Measurements from ENCODE around the gene FES. TPM values are rescaled to one million over a fixed set of nuclear protein-coding genes. Genes with fewer than 3 reads are reported as not detected.
A peak's percentile ranks its signal among the peaks of the same experiment; 100 is the strongest.

Gene FES
- total and polyA plus RNA-seq, 10 of the 15 experiments (the other 5 are each of a cell fraction or from before 2014, with no cell fraction given), result 0.07 to 23.9 (median 9.9) TPM

DNA sequence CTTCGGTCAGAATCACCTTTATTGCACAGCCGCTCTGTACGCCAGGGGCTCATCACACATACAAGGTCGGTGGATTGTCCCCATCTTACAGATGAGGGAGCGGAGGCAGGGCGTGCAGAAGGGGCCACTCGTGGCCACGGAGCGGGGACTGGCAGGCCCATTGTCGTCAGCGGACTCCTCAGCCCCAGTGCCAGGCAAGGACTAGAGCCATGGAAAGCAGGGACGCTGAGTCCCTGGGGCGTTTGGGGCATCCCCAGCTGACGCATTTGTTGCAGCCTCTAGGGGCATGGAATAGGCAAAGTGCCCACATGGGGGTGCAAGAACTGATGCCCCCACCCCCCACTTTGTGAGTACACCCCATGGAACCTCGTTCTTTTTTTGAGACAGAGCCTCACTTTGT, 45.8 kb upstream of the FES start:
- Histone ChIP-seq H3K4me1 (ENCODE audit: control insufficient read depth, insufficient read depth, low read length) (peaks cover 22% of the 10 kb centered on the region), H2AFZ (ENCODE audit: control insufficient read depth, low read depth, low read length) (no peak overlapping the region), H3K4me2 (ENCODE audit: control insufficient read depth, insufficient read depth) (0 out of 2 replicates have a peak overlapping the region, but pooled peaks have one; percentile 1), H4K20me1 (ENCODE audit: control insufficient read depth, insufficient read depth) (no peaks in the 10 kb centered on the region), H3K9me3 (replicated peaks; ENCODE audit: control insufficient read depth, insufficient read depth, low read length) (no peaks in the 10 kb centered on the region), H3K27me3 (replicated peaks in 1 of 2; ENCODE audit: control insufficient read depth in 2 of 2, insufficient read depth in 2 of 2, low read length in 1 of 2) (no peaks in the 10 kb centered on the region), H3K79me2 (ENCODE audit: control insufficient read depth, insufficient read depth, low read length) (no peaks in the 10 kb centered on the region), H3K4me3 (no peak overlapping the region), H3K36me3 (ENCODE audit: control insufficient read depth in 2 of 2, insufficient read depth in 2 of 2, low read length in 1 of 2) (no peaks in the 10 kb centered on the region), H3K9ac (ENCODE audit: control insufficient read depth, insufficient read depth, low read length) (no peak overlapping the region), H3K27ac (ENCODE audit: control insufficient read depth, insufficient read depth) (no peak overlapping the region)
- CTCF ChIA-PET, result interaction anchor here (1.1 kb wide), 1 partner anchor 95 kb away, joined by 3 read pairs; no protein-coding TSS in a partner anchor
- no peak for DNase-seq (ENCODE audit: low read depth, low spot score)
- POLR2A ChIA-PET, result interaction anchor here (1.6 kb wide), 1 partner anchor 35 kb away, joined by 4 read pairs; no protein-coding TSS in a partner anchor
- intact Hi-C loops (cut with micrococcal nuclease; ENCODE audit: unreplicated experiment), result no loop called here
- WGBS (ENCODE audit: insufficient coverage, insufficient replicate concordance, low lambda C conversion rate, missing lambda C conversion rate), result 10% methylated on average over 13 of the region's 15 CpGs
- SMC1A ChIA-PET (ENCODE audit: uncharacterized antibody, unreplicated experiment), result interaction anchor here (0.8 to 2.8 kb wide), 8 partner anchors 9 to 50 kb away, joined by 3 to 19 read pairs (median 4); no protein-coding TSS in a partner anchor
- ATAC-seq, result peak; percentile 7
- FAIRE-seq, result no peak
- no TSS peak for BruUV-seq (replicated peaks)
- RAD21 ChIA-PET (ENCODE audit: unreplicated experiment), result interaction anchor here (1.2 to 2.4 kb wide), 2 partner anchors 13 to 49 kb away, joined by 4 to 19 read pairs; no protein-coding TSS in a partner anchor
- in situ Hi-C loops (cut with MboI), result no loop called here
- TF ChIP-seq ZBTB4 (CRISPR knock-in tag; IDR thresholded peaks at IDR 0.05), result no peak
- no peak for TF ChIP-seq EED (IDR thresholded peaks at IDR 0.05; ENCODE audit: low read depth)
- TF ChIP-seq ZBTB33 (IDR thresholded peaks at IDR 0.05), result no peak
- no peak for TF ChIP-seq TARDBP (IDR thresholded peaks at IDR 0.05; ENCODE audit: borderline replicate concordance)
- TF ChIP-seq, protein P1, sequence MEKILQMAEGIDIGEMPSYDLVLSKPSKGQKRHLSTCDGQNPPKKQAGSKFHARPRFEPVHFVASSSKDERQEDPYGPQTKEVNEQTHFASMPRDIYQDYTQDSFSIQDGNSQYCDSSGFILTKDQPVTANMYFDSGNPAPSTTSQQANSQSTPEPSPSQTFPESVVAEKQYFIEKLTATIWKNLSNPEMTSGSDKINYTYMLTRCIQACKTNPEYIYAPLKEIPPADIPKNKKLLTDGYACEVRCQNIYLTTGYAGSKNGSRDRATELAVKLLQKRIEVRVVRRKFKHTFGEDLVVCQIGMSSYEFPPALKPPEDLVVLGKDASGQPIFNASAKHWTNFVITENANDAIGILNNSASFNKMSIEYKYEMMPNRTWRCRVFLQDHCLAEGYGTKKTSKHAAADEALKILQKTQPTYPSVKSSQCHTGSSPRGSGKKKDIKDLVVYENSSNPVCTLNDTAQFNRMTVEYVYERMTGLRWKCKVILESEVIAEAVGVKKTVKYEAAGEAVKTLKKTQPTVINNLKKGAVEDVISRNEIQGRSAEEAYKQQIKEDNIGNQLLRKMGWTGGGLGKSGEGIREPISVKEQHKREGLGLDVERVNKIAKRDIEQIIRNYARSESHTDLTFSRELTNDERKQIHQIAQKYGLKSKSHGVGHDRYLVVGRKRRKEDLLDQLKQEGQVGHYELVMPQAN (conservative IDR thresholded peaks at IDR 0.05), result no peak
- no peak for TF ChIP-seq FOXM1 (IDR thresholded peaks at IDR 0.05; ENCODE audit: low read depth, low read length)
- no peak for TF ChIP-seq HDGF (IDR thresholded peaks at IDR 0.05)
- no peak for TF ChIP-seq POLR2AphosphoS5 (IDR thresholded peaks at IDR 0.05; ENCODE audit: low read length)
- TF ChIP-seq ATF7 (IDR thresholded peaks at IDR 0.05; ENCODE audit: low read depth), result no peak
- no peak for TF ChIP-seq USF2 (IDR thresholded peaks at IDR 0.05; ENCODE audit: borderline replicate concordance, low read depth, low read length)
- no peak for TF ChIP-seq HDAC2 (IDR thresholded peaks at IDR 0.05)
- no peak for TF ChIP-seq KLF5 (IDR thresholded peaks at IDR 0.05; ENCODE audit: partially characterized antibody)
- TF ChIP-seq POU2F2 (IDR thresholded peaks at IDR 0.05; ENCODE audit: borderline replicate concordance, low read depth, low read length), result no peak
- TF ChIP-seq IKZF1 (conservative IDR thresholded peaks at IDR 0.05), result no peak
- no peak for TF ChIP-seq TCF7 (IDR thresholded peaks at IDR 0.05; ENCODE audit: borderline replicate concordance)
- TF ChIP-seq E2F4 (IDR thresholded peaks at IDR 0.05; ENCODE audit: low read depth, low read length), result no peak

All from GM12878 (cell line).